Measurements from ENCODE around the gene ID3.

DNA sequence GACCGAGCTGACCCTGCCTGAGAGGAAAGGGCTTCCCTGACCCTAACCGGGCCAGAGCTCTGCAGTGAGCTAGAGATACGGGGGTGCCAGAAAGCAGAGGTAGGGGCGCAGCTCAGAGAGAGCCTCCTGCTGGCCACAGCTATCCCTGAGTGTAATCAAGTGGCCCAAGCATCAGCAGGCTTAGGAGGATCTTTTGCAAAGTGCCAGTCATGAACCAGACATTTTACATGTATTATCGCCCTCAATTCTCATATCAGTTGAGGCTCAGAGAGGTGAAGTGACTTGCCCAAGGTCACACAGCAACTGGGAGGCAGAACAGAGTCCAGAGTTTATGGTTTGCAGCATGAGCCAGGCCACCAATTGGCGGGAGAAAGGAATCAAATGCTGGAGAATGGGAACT, 7.0 kb upstream of the ID3 start:
- TF ChIP-seq, protein P1, sequence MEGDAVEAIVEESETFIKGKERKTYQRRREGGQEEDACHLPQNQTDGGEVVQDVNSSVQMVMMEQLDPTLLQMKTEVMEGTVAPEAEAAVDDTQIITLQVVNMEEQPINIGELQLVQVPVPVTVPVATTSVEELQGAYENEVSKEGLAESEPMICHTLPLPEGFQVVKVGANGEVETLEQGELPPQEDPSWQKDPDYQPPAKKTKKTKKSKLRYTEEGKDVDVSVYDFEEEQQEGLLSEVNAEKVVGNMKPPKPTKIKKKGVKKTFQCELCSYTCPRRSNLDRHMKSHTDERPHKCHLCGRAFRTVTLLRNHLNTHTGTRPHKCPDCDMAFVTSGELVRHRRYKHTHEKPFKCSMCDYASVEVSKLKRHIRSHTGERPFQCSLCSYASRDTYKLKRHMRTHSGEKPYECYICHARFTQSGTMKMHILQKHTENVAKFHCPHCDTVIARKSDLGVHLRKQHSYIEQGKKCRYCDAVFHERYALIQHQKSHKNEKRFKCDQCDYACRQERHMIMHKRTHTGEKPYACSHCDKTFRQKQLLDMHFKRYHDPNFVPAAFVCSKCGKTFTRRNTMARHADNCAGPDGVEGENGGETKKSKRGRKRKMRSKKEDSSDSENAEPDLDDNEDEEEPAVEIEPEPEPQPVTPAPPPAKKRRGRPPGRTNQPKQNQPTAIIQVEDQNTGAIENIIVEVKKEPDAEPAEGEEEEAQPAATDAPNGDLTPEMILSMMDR (IDR thresholded peaks at IDR 0.05) = no peak
- TF ChIP-seq EP300 (IDR thresholded peaks at IDR 0.05) = no peak

Measured in suprapubic skin (tissue), 3 donors.